HEK293 (cell line): Measurements from ENCODE around the gene HYOU1.

ENCODE experiments used
- GLIS1 ChIP-seq: fragments of 450-650 bp; formaldehyde crosslinking; IDR thresholded peaks from 2 replicates; pipeline ENCODE4 v1.5.1; 2016; ENCODE audit warnings: missing biosample characterization, missing genetic modification characterization
- GLIS2 ChIP-seq: fragments of 450-650 bp; formaldehyde crosslinking; IDR thresholded peaks from 2 replicates; pipeline ENCODE4 v1.5.1; 2016; ENCODE audit warnings: missing biosample characterization, missing genetic modification characterization
- HOXC10 ChIP-seq: sonication (generic); formaldehyde crosslinking; IDR thresholded peaks from 2 replicates; pipeline ENCODE4 v1.8.1; 2023; ENCODE audit warnings: mild to moderate bottlenecking, missing genetic modification reagents
- IKZF3 ChIP-seq: fragments of 450-650 bp; IDR thresholded peaks from 2 replicates; pipeline ENCODE4 v1.5.0; 2018; ENCODE audit warnings: missing biosample characterization, mild to moderate bottlenecking, missing genetic modification characterization, moderate library complexity
- KLF1 ChIP-seq: fragments of 450-650 bp; formaldehyde crosslinking; IDR thresholded peaks from 2 replicates; pipeline ENCODE4 v1.5.1; 2016; ENCODE audit warnings: missing biosample characterization, missing genetic modification characterization
- KLF8 ChIP-seq: fragments of 450-650 bp; formaldehyde crosslinking; IDR thresholded peaks from 2 replicates; pipeline ENCODE4 v1.5.1; 2016; ENCODE audit warnings: missing biosample characterization, missing genetic modification characterization
- OVOL3 ChIP-seq: fragments of 450-650 bp; formaldehyde crosslinking; IDR thresholded peaks from 2 replicates; pipeline ENCODE4 v1.5.1; 2016; ENCODE audit warnings: missing biosample characterization, missing genetic modification characterization
- SETDB1 ChIP-seq: IDR thresholded peaks from one replicate; pipeline ENCODE4 v1.6.1; 2017; ENCODE audit warnings: mild to moderate bottlenecking, low read length, moderate library complexity, mixed read lengths; ENCODE audit not compliant: insufficient read length
- WT1 ChIP-seq: fragments of 450-650 bp; formaldehyde crosslinking; IDR thresholded peaks from 2 replicates; pipeline ENCODE4 v1.5.1; 2016; ENCODE audit warnings: missing biosample characterization, missing genetic modification characterization
- ZBTB8A ChIP-seq: fragments of 450-650 bp; formaldehyde crosslinking; IDR thresholded peaks from 2 replicates; pipeline ENCODE4 v1.5.1; 2016; ENCODE audit warnings: missing biosample characterization, missing genetic modification characterization
- ZEB2 ChIP-seq: fragments of 450-650 bp; formaldehyde crosslinking; IDR thresholded peaks from 2 replicates; pipeline ENCODE4 v1.5.1; 2016; ENCODE audit warnings: missing biosample characterization, missing genetic modification characterization
- ZNF2 ChIP-seq: fragments of 450-650 bp; formaldehyde crosslinking; IDR thresholded peaks from 2 replicates; pipeline ENCODE4 v1.5.1; 2016; ENCODE audit warnings: missing biosample characterization, missing genetic modification characterization
- ZNF335 ChIP-seq: fragments of 450-650 bp; formaldehyde crosslinking; conservative IDR thresholded peaks from 2 replicates; pipeline ENCODE4 v1.5.1; 2016; ENCODE audit warnings: missing biosample characterization, missing genetic modification characterization
- ZNF341 ChIP-seq: fragments of 450-650 bp; formaldehyde crosslinking; IDR thresholded peaks from 2 replicates; pipeline ENCODE4; 2016; ENCODE audit warnings: low read depth, missing biosample characterization, missing genetic modification characterization
- ZNF391 ChIP-seq: fragments of 450-650 bp; formaldehyde crosslinking; IDR thresholded peaks from 2 replicates; pipeline ENCODE4 v1.5.1; 2016; ENCODE audit warnings: low read depth, missing biosample characterization, missing genetic modification characterization, borderline replicate concordance
- ZNF426 ChIP-seq: fragments of 450-650 bp; formaldehyde crosslinking; IDR thresholded peaks from 2 replicates; pipeline ENCODE4 v1.5.1; 2017; ENCODE audit warnings: missing biosample characterization, missing genetic modification characterization, mild to moderate bottlenecking, inconsistent platforms, moderate library complexity
- ZNF501 ChIP-seq: fragments of 450-650 bp; formaldehyde crosslinking; IDR thresholded peaks from 2 replicates; pipeline ENCODE4 v1.5.1; 2016; ENCODE audit warnings: missing biosample characterization, missing genetic modification characterization
- ZNF660 ChIP-seq: fragments of 450-650 bp; IDR thresholded peaks from 2 replicates; pipeline ENCODE4 v1.5.1; 2018; ENCODE audit warnings: missing biosample characterization, mild to moderate bottlenecking, missing genetic modification characterization
- ZNF664 ChIP-seq: fragments of 450-650 bp; formaldehyde crosslinking; IDR thresholded peaks from 2 replicates; pipeline ENCODE4 v1.5.1; 2016; ENCODE audit warnings: missing biosample characterization, missing genetic modification characterization
- ZNF76 ChIP-seq: fragments of 450-650 bp; formaldehyde crosslinking; IDR thresholded peaks from 2 replicates; pipeline ENCODE4; 2016; ENCODE audit warnings: low read depth, missing biosample characterization, missing genetic modification characterization, borderline replicate concordance
- TF ChIP-seq, protein P1 (sequence below): fragments of 450-650 bp; formaldehyde crosslinking; IDR thresholded peaks from 2 replicates; pipeline ENCODE4 v1.5.1; 2016; ENCODE audit warnings: missing biosample characterization, missing genetic modification characterization
- TF ChIP-seq, protein P2 (sequence below): fragments of 450-650 bp; formaldehyde crosslinking; optimal IDR thresholded peaks from 2 replicates; pipeline ENCODE3; 2016; ENCODE audit warnings: missing biosample characterization, mild to moderate bottlenecking, missing genetic modification characterization
- TF ChIP-seq, protein P3 (sequence below): fragments of 450-650 bp; formaldehyde crosslinking; IDR thresholded peaks from 2 replicates; pipeline ENCODE4 v1.5.1; 2016; ENCODE audit warnings: missing biosample characterization, missing genetic modification characterization
- TF ChIP-seq, protein P4 (sequence below): sonication (generic); formaldehyde crosslinking; IDR thresholded peaks from 2 replicates; pipeline ENCODE4 v1.8.1; 2022; ENCODE audit warnings: mild to moderate bottlenecking, moderate library complexity, missing genetic modification reagents
- TF ChIP-seq, protein P5 (sequence below): fragments of 450-650 bp; formaldehyde crosslinking; IDR thresholded peaks from 2 replicates; pipeline ENCODE4 v1.5.1; 2016; ENCODE audit warnings: missing biosample characterization, missing genetic modification characterization
- TF ChIP-seq, protein P6 (sequence below): fragments of 450-650 bp; formaldehyde crosslinking; IDR thresholded peaks from 2 replicates; pipeline ENCODE4 v1.5.1; 2016; ENCODE audit warnings: missing biosample characterization, missing genetic modification characterization

Gene HYOU1

DNA sequence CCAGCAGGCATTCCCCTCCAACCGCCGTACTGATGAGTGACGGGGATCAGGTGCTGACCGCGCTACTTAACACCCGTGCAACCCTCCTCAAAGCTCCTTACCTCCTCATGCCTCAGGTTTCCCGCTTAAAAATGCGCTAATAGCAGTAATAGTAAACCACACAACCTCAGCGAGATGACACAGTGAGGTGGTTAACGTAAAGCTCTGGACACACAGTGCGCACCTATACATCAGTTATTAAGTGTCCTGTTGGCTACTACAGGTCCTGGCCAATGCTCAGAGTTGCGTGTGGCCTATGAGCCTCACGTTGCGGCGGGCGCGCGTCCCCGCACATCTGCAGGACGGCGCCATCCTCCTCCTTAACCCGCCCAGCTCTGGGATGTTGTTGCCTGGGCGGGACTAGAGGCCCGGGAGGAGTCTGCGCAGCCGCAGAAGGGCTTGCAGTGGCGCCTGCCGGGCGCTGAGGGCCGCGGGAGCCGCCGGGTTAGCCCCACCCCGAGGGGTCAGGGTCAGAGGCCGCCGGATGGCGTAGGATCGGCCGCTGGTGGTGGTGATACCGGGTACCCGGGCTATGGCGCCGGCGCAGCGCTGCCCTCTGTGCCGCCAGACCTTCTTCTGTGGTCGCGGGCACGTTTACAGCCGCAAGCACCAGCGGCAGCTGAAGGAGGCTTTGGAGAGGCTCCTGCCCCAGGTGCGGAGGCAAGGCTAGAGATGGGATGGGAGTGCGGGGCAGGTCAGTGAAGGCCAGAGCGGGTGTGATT lies 59.2 kb downstream of the HYOU1 start, which contains the start of gene CENATAC (continued):
- TF ChIP-seq, protein P1, sequence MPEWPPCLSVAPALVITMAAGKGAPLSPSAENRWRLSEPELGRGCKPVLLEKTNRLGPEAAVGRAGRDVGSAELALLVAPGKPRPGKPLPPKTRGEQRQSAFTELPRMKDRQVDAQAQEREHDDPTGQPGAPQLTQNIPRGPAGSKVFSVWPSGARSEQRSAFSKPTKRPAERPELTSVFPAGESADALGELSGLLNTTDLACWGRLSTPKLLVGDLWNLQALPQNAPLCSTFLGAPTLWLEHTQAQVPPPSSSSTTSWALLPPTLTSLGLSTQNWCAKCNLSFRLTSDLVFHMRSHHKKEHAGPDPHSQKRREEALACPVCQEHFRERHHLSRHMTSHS (tag by site-specific recombination), result no peak
- peak; percentile 65; the same call in 1 of the 2 replicates for TF ChIP-seq GLIS2 (tag by site-specific recombination)
- TF ChIP-seq ZNF664, result no peak
- peak; percentile 53; the same call in 1 of the 2 replicates for TF ChIP-seq ZNF76 (tag by site-specific recombination)
- TF ChIP-seq ZNF341 (tag by site-specific recombination), result 0 out of 2 replicates have a peak, but pooled peaks have one; percentile 16
- TF ChIP-seq, protein P2, sequence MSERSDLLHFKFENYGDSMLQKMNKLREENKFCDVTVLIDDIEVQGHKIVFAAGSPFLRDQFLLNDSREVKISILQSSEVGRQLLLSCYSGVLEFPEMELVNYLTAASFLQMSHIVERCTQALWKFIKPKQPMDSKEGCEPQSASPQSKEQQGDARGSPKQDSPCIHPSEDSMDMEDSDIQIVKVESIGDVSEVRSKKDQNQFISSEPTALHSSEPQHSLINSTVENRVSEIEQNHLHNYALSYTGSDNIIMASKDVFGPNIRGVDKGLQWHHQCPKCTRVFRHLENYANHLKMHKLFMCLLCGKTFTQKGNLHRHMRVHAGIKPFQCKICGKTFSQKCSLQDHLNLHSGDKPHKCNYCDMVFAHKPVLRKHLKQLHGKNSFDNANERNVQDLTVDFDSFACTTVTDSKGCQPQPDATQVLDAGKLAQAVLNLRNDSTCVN (tag by site-specific recombination), result peak; percentile 77
- TF ChIP-seq OVOL3 (tag by site-specific recombination), result no peak
- peak; percentile 84 for TF ChIP-seq ZNF335 (tag by site-specific recombination)
- no peak for TF ChIP-seq ZNF426 (tag by site-specific recombination)
- TF ChIP-seq, protein P3, sequence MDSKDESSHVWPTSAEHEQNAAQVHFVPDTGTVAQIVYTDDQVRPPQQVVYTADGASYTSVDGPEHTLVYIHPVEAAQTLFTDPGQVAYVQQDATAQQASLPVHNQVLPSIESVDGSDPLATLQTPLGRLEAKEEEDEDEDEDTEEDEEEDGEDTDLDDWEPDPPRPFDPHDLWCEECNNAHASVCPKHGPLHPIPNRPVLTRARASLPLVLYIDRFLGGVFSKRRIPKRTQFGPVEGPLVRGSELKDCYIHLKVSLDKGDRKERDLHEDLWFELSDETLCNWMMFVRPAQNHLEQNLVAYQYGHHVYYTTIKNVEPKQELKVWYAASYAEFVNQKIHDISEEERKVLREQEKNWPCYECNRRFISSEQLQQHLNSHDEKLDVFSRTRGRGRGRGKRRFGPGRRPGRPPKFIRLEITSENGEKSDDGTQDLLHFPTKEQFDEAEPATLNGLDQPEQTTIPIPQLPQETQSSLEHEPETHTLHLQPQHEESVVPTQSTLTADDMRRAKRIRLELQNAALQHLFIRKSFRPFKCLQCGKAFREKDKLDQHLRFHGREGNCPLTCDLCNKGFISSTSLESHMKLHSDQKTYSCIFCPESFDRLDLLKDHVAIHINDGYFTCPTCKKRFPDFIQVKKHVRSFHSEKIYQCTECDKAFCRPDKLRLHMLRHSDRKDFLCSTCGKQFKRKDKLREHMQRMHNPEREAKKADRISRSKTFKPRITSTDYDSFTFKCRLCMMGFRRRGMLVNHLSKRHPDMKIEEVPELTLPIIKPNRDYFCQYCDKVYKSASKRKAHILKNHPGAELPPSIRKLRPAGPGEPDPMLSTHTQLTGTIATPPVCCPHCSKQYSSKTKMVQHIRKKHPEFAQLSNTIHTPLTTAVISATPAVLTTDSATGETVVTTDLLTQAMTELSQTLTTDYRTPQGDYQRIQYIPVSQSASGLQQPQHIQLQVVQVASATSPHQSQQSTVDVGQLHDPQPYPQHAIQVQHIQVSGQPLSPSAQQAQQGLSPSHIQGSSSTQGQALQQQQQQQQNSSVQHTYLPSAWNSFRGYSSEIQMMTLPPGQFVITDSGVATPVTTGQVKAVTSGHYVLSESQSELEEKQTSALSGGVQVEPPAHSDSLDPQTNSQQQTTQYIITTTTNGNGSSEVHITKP (tag by site-specific recombination), result no peak
- 0 out of 2 replicates have a peak, but pooled peaks have one; percentile 29 for TF ChIP-seq ZBTB8A (tag by site-specific recombination)
- TF ChIP-seq ZNF391 (tag by site-specific recombination), result peak; percentile 10; the same call in 1 of the 2 replicates
- TF ChIP-seq ZNF660, result no peak
- TF ChIP-seq ZEB2 (tag by site-specific recombination), result 0 out of 2 replicates have a peak, but pooled peaks have one; percentile 13
- 0 out of 2 replicates have a peak, but pooled peaks have one; percentile 7 for TF ChIP-seq IKZF3 (tag by site-specific recombination)
- peak; percentile 59; the same call in 1 of the 2 replicates for TF ChIP-seq WT1 (tag by site-specific recombination)
- TF ChIP-seq SETDB1, result peak; percentile 45
- TF ChIP-seq, protein P4, sequence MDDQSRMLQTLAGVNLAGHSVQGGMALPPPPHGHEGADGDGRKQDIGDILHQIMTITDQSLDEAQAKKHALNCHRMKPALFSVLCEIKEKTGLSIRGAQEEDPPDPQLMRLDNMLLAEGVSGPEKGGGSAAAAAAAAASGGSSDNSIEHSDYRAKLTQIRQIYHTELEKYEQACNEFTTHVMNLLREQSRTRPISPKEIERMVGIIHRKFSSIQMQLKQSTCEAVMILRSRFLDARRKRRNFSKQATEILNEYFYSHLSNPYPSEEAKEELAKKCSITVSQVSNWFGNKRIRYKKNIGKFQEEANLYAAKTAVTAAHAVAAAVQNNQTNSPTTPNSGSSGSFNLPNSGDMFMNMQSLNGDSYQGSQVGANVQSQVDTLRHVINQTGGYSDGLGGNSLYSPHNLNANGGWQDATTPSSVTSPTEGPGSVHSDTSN (CRISPR knock-in tag), result 0 out of 2 replicates have a peak, but pooled peaks have one; percentile 31
- peak; percentile 44; the same call in 1 of the 2 replicates for TF ChIP-seq ZNF501 (tag by site-specific recombination)
- TF ChIP-seq, protein P5, sequence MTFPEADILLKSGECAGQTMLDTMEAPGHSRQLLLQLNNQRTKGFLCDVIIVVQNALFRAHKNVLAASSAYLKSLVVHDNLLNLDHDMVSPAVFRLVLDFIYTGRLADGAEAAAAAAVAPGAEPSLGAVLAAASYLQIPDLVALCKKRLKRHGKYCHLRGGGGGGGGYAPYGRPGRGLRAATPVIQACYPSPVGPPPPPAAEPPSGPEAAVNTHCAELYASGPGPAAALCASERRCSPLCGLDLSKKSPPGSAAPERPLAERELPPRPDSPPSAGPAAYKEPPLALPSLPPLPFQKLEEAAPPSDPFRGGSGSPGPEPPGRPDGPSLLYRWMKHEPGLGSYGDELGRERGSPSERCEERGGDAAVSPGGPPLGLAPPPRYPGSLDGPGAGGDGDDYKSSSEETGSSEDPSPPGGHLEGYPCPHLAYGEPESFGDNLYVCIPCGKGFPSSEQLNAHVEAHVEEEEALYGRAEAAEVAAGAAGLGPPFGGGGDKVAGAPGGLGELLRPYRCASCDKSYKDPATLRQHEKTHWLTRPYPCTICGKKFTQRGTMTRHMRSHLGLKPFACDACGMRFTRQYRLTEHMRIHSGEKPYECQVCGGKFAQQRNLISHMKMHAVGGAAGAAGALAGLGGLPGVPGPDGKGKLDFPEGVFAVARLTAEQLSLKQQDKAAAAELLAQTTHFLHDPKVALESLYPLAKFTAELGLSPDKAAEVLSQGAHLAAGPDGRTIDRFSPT, result peak; percentile 84
- peak; percentile 50; the same call in 1 of the 2 replicates for TF ChIP-seq HOXC10 (CRISPR knock-in tag)
- 0 out of 2 replicates have a peak, but pooled peaks have one; percentile 47 for TF ChIP-seq ZNF2
- peak; percentile 54; the same call in 1 of the 2 replicates for TF ChIP-seq KLF1 (tag by site-specific recombination)
- TF ChIP-seq KLF8 (tag by site-specific recombination), result peak; percentile 68; the same call in 1 of the 2 replicates
- TF ChIP-seq, protein P6, sequence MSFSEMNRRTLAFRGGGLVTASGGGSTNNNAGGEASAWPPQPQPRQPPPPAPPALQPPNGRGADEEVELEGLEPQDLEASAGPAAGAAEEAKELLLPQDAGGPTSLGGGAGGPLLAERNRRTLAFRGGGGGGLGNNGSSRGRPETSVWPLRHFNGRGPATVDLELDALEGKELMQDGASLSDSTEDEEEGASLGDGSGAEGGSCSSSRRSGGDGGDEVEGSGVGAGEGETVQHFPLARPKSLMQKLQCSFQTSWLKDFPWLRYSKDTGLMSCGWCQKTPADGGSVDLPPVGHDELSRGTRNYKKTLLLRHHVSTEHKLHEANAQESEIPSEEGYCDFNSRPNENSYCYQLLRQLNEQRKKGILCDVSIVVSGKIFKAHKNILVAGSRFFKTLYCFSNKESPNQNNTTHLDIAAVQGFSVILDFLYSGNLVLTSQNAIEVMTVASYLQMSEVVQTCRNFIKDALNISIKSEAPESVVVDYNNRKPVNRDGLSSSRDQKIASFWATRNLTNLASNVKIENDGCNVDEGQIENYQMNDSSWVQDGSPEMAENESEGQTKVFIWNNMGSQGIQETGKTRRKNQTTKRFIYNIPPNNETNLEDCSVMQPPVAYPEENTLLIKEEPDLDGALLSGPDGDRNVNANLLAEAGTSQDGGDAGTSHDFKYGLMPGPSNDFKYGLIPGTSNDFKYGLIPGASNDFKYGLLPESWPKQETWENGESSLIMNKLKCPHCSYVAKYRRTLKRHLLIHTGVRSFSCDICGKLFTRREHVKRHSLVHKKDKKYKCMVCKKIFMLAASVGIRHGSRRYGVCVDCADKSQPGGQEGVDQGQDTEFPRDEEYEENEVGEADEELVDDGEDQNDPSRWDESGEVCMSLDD (tag by site-specific recombination), result peak; percentile 59; the same call in 1 of the 2 replicates
- TF ChIP-seq GLIS1 (tag by site-specific recombination), result peak; percentile 86
